Ishikawa (cell line): Measurements from ENCODE around the gene FIBCD1.

Experiments
- CREB1 ChIP-seq: IDR thresholded peaks from 2 replicates; pipeline ENCODE4 v1.6.1; 2012; ENCODE audit warnings: low read depth
- RAD21 ChIP-seq: IDR thresholded peaks from 2 replicates; pipeline ENCODE4 v1.6.1; 2012; ENCODE audit warnings: low read depth
- TCF12 ChIP-seq: IDR thresholded peaks from 2 replicates; pipeline ENCODE4 v1.6.1; 2012; ENCODE audit warnings: low read depth
- YY1 ChIP-seq: IDR thresholded peaks from 2 replicates; pipeline ENCODE4 v1.6.1; 2012; ENCODE audit warnings: low read depth

DNA sequence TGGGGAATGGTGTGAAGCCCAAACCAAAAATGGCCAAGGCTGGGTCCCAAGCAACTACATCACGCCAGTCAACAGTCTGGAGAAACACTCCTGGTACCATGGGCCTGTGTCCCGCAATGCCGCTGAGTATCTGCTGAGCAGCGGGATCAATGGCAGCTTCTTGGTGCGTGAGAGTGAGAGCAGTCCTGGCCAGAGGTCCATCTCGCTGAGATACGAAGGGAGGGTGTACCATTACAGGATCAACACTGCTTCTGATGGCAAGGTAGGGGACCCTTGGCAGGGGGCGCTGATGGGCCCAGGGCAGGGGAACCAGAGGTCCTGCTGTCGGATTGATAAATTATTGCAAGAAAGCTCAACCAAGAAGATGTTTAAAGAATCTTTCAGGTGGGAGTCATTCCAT, 84.2 kb downstream of the FIBCD1 start:
- TF ChIP-seq TCF12 (no peak), YY1 (no peak), CREB1 (no peak), RAD21 (no peak)
